ENCODE data around the gene CEACAM19. TPM values are rescaled to one million over a fixed set of nuclear protein-coding genes. Genes with fewer than 3 reads are reported as not detected.

Gene CEACAM19
- total and polyA plus RNA-seq, 2 of the 13 experiments (the other 11 are each of a cell fraction or from before 2014, with no cell fraction given) = 1.3 to 4.0 TPM

DNA sequence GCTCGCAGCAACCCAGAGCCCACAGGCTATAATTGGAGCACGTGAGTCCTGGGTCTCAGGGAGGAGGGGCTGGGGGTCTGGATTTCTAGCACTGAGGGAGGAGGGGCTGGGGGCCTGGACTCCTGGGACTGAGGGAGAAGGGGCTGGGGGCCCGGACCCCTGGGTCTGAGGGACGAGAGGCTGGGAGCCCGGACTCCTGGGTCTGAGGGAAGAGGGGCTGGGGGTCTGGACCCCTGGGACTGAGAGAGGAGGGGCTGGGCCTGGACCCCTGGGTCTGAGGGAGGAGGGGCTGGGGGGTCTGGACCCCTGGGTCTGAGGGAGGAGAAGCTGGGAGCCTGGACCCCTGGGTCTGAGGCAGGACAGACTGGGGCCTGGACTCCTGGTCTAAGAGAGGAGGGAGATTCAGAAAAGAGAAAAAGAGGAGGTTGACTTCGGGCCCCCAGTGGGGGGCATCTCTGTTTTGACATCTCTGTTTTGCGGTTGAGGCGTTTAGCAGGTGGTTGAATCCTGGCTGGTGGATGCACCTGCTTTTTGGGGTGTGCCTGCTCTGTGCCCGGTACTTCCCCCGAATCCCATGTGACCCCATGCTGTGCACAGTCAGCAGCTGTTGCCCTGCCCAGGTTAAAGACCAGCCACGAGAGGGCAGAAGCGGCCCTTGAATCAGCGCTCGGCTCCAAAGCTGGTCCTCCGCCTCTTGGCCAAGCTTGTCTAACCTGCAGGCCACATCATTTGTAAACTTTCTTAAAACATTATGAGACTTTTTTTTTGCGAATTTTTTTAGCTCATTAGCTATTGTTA is 17.1 kb upstream of the CEACAM19 start:
- DNase-seq (ENCODE audit: low spot score) (peak; percentile 36), ATAC-seq (peak; percentile 75), FAIRE-seq (no peak)
- in situ Hi-C loops (cut with HindIII; ENCODE audit: extremely low pct_ligation_motif_present, low pct_unique_long_range_greater_than_20kb) (no loop called here), intact Hi-C loops (cut with micrococcal nuclease; ENCODE audit: unreplicated experiment) (no loop called here)
- Histone ChIP-seq H4K20me1 (ENCODE audit: insufficient read depth, low read length) (no peaks in the 10 kb centered on the region), H3K27ac (ENCODE audit: extremely low read length, insufficient read depth, low read length) (no peak overlapping the region), H3K4me3 (replicated peaks in 1 of 3; ENCODE audit: insufficient read depth in 1 of 3, low read depth in 2 of 3, low read length in 3 of 3) (no peak overlapping the region), H3K9ac (ENCODE audit: insufficient read depth, low read depth, low read length) (no peak overlapping the region), H3K4me1 (ENCODE audit: insufficient read depth, low read length) (no peaks in the 10 kb centered on the region), H2AFZ (ENCODE audit: low read length) (no peak overlapping the region), H3K9me3 (ENCODE audit: low read length) (no peaks in the 10 kb centered on the region), H3K36me3 (replicated peaks in 1 of 2; ENCODE audit: control insufficient read depth in 1 of 2, insufficient read depth in 2 of 2, low read length in 2 of 2) (peaks cover 48 to 85% of the 10 kb centered on the region in 2 experiments), H3K27me3 (ENCODE audit: control insufficient read depth in 1 of 2, insufficient read depth in 2 of 2, low read length in 2 of 2) (no peaks in the 10 kb centered on the region), H3K4me2 (ENCODE audit: low read depth, low read length) (no peak overlapping the region), H3K79me2 (ENCODE audit: insufficient read depth, low read length) (no peaks in the 10 kb centered on the region)
- BruUV-seq (replicated peaks) = TSS peak; percentile 27
- ChIA-PET CTCF (ENCODE audit: low intra/inter-chr PET ratio, low total read pairs) (interaction anchor here (1.9 to 5.4 kb wide), 3 partner anchors 43 to 83 kb away, joined by 5 to 45 read pairs (median 21); no protein-coding TSS in a partner anchor), POLR2A (interaction anchor here (0.6 to 3.4 kb wide), 10 partner anchors 9 to 83 kb away, joined by 3 to 22 read pairs (median 6); partner anchors contain the start of genes IGSF23 and PVR)
- 80% methylated on average over 16 of the region's 16 CpGs for WGBS (ENCODE audit: low lambda C conversion rate)
- no peak for TF ChIP-seq RNF2 (conservative IDR thresholded peaks at IDR 0.05; ENCODE audit: low read depth)
- no peak for TF ChIP-seq ZKSCAN5 (CRISPR knock-in tag; IDR thresholded peaks at IDR 0.05)
- TF ChIP-seq, protein P1, sequence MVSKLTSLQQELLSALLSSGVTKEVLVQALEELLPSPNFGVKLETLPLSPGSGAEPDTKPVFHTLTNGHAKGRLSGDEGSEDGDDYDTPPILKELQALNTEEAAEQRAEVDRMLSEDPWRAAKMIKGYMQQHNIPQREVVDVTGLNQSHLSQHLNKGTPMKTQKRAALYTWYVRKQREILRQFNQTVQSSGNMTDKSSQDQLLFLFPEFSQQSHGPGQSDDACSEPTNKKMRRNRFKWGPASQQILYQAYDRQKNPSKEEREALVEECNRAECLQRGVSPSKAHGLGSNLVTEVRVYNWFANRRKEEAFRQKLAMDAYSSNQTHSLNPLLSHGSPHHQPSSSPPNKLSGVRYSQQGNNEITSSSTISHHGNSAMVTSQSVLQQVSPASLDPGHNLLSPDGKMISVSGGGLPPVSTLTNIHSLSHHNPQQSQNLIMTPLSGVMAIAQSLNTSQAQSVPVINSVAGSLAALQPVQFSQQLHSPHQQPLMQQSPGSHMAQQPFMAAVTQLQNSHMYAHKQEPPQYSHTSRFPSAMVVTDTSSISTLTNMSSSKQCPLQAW (CRISPR knock-in tag; IDR thresholded peaks at IDR 0.05) = 0 out of 2 replicates have a peak, but pooled peaks have one; percentile 38
- TF ChIP-seq, protein P2, sequence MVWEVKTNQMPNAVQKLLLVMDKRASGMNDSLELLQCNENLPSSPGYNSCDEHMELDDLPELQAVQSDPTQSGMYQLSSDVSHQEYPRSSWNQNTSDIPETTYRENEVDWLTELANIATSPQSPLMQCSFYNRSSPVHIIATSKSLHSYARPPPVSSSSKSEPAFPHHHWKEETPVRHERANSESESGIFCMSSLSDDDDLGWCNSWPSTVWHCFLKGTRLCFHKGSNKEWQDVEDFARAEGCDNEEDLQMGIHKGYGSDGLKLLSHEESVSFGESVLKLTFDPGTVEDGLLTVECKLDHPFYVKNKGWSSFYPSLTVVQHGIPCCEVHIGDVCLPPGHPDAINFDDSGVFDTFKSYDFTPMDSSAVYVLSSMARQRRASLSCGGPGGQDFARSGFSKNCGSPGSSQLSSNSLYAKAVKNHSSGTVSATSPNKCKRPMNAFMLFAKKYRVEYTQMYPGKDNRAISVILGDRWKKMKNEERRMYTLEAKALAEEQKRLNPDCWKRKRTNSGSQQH (CRISPR knock-in tag; IDR thresholded peaks at IDR 0.05; ENCODE audit: low read depth) = no peak
- 0 out of 2 replicates have a peak, but pooled peaks have one; percentile 38 for TF ChIP-seq MAFG (CRISPR knock-in tag; IDR thresholded peaks at IDR 0.05)
- 0 out of 2 replicates have a peak, but pooled peaks have one; percentile 23 for TF ChIP-seq SMC3 (IDR thresholded peaks at IDR 0.05; ENCODE audit: low read length)
- TF ChIP-seq, protein P3, sequence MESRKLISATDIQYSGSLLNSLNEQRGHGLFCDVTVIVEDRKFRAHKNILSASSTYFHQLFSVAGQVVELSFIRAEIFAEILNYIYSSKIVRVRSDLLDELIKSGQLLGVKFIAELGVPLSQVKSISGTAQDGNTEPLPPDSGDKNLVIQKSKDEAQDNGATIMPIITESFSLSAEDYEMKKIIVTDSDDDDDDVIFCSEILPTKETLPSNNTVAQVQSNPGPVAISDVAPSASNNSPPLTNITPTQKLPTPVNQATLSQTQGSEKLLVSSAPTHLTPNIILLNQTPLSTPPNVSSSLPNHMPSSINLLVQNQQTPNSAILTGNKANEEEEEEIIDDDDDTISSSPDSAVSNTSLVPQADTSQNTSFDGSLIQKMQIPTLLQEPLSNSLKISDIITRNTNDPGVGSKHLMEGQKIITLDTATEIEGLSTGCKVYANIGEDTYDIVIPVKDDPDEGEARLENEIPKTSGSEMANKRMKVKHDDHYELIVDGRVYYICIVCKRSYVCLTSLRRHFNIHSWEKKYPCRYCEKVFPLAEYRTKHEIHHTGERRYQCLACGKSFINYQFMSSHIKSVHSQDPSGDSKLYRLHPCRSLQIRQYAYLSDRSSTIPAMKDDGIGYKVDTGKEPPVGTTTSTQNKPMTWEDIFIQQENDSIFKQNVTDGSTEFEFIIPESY (CRISPR knock-in tag; IDR thresholded peaks at IDR 0.05) = peak; percentile 66; the same call in 1 of the 2 replicates
- TF ChIP-seq ZNF768 (CRISPR knock-in tag; IDR thresholded peaks at IDR 0.05) = peak; percentile 33; the same call in 1 of the 2 replicates
- peak in 1 of 2 experiments; percentile 65; a peak in 3 of 4 replicates for TF ChIP-seq MAFK (conservative IDR thresholded peaks at IDR 0.05 in 1 of 2, IDR thresholded peaks at IDR 0.05 in 1 of 2; ENCODE audit: low read length in 2 of 2)
- TF ChIP-seq IKZF1 (IDR thresholded peaks at IDR 0.05) = no peak
- TF ChIP-seq RAD21 (CRISPR knock-in tag; IDR thresholded peaks at IDR 0.05) = peak; percentile 50; the same call in 1 of the 2 replicates
- TF ChIP-seq SAP130 (CRISPR knock-in tag; IDR thresholded peaks at IDR 0.05; ENCODE audit: low read depth) = peak; percentile 18; the same call in 1 of the 2 replicates
- TF ChIP-seq STAG1 (CRISPR knock-in tag; IDR thresholded peaks at IDR 0.05) = peak; percentile 70
- no peak for TF ChIP-seq TBP (CRISPR knock-in tag; IDR thresholded peaks at IDR 0.05)
- TF ChIP-seq AGO2 (optimal IDR thresholded peaks at IDR 0.05; ENCODE audit: low read depth, low read length) = peak; percentile 61
- 0 out of 2 replicates have a peak, but pooled peaks have one; percentile 8 for TF ChIP-seq HNRNPL (IDR thresholded peaks at IDR 0.05; ENCODE audit: low read depth, low read length)
- TF ChIP-seq ZBTB38 (CRISPR knock-in tag; IDR thresholded peaks at IDR 0.05) = 0 out of 2 replicates have a peak, but pooled peaks have one; percentile 43
